ENCODE measurements around the gene CHSY1.

Gene CHSY1

DNA sequence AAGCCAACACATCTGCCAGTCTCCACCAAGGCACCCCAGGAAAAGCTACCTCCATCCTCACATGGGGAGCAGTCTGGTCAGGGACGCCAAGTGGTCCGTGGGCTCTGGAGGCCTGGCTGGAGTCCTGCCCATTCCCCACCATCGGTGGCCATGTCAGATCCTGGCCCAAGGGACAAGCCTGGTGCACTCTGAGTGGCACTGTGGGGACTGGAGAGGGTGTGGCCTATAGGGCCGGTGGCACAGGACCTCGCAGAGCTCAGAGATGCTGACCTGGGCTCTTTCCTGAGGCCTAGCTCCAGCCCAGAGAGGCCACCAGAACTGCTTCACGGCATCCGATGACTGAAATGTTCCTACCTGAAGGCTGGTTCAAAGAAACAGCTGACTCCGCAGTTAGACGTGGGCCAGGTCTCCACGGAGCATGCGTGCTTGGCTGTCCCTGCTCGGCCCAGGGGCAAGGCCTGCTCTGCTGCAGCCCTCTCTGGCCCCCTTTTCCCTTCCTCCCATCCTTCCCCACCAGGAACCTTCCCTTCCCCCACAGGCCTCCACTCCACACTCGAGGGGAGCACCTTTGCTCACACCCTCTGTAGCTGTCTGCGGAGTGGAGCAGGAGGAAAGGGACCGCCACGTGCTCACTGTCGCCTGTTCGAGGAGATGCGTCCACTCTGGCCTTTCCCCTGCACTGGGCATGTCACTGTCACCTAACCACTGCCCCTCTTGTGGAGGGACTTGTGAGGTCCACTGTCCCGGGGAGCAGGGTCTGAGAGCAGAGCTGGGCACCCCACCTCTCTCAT, 119.3 kb downstream of the CHSY1 start:
- Histone ChIP-seq H3K27ac (no peak overlapping the region), H3K79me2 (no peaks in the 10 kb centered on the region), H3K4me2 (ENCODE audit: low read length) (no peak overlapping the region), H3K36me3 (ENCODE audit: control insufficient read depth, insufficient read depth, low read length) (no peaks in the 10 kb centered on the region), H3K4me1 (no peaks in the 10 kb centered on the region), H2AFZ (no peak overlapping the region), H3K9ac (no peak overlapping the region), H3K27me3 (ENCODE audit: control insufficient read depth, insufficient read depth, low read length) (no peaks in the 10 kb centered on the region), H3K9me3 (ENCODE audit: control insufficient read depth, low read length) (no peaks in the 10 kb centered on the region), H3K4me3 (ENCODE audit: low read depth, low read length) (no peak overlapping the region)
- TF ChIP-seq, protein P1, sequence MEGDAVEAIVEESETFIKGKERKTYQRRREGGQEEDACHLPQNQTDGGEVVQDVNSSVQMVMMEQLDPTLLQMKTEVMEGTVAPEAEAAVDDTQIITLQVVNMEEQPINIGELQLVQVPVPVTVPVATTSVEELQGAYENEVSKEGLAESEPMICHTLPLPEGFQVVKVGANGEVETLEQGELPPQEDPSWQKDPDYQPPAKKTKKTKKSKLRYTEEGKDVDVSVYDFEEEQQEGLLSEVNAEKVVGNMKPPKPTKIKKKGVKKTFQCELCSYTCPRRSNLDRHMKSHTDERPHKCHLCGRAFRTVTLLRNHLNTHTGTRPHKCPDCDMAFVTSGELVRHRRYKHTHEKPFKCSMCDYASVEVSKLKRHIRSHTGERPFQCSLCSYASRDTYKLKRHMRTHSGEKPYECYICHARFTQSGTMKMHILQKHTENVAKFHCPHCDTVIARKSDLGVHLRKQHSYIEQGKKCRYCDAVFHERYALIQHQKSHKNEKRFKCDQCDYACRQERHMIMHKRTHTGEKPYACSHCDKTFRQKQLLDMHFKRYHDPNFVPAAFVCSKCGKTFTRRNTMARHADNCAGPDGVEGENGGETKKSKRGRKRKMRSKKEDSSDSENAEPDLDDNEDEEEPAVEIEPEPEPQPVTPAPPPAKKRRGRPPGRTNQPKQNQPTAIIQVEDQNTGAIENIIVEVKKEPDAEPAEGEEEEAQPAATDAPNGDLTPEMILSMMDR (IDR thresholded peaks at IDR 0.05) = no peak

GRCh38 chr15:101131489-101132389, 120.1 kb downstream of the CHSY1 start:
- Histone ChIP-seq H3K27ac (no peak overlapping the region), H3K4me1 (no peaks in the 10 kb centered on the region), H3K27me3 (ENCODE audit: control insufficient read depth, insufficient read depth, low read length) (no peaks in the 10 kb centered on the region), H3K4me2 (ENCODE audit: low read length) (no peak overlapping the region), H3K9ac (no peak overlapping the region), H3K79me2 (no peaks in the 10 kb centered on the region), H3K9me3 (ENCODE audit: control insufficient read depth, low read length) (no peaks in the 10 kb centered on the region), H3K4me3 (ENCODE audit: low read depth, low read length) (no peak overlapping the region), H3K36me3 (ENCODE audit: control insufficient read depth, insufficient read depth, low read length) (no peaks in the 10 kb centered on the region), H2AFZ (no peak overlapping the region)
- TF ChIP-seq, protein P1 (IDR thresholded peaks at IDR 0.05) = no peak

DNA sequence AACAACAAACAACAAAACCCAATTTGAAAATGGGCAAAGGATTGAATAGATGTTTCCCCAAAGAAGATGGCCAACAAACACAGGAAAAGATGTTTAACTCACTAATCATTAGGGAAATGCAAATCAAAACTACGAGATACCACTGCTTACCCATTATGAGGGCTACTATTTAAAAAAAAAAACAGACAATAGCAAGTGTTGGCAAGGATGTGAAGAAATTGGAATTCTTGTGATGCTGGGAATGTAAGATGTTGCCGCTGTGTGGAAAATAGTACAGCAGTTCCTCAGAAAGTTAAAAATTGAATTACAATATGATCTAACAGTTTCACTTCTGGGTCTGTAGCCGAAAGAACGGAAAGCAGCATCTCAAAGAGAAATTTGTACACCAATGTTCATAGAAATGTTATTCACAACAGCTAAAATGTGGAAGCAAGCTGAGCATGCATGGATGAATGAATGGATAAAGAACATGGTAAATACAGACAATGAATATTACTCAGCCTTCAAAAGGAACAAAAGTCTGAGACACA, 121.9 kb downstream of the CHSY1 start:
- Histone ChIP-seq H2AFZ (no peak overlapping the region), H3K9ac (no peak overlapping the region), H3K4me1 (no peaks in the 10 kb centered on the region), H3K36me3 (ENCODE audit: control insufficient read depth, insufficient read depth, low read length) (no peaks in the 10 kb centered on the region), H3K27ac (no peak overlapping the region), H3K4me2 (ENCODE audit: low read length) (no peak overlapping the region), H3K9me3 (ENCODE audit: control insufficient read depth, low read length) (no peaks in the 10 kb centered on the region), H3K27me3 (ENCODE audit: control insufficient read depth, insufficient read depth, low read length) (no peaks in the 10 kb centered on the region), H3K4me3 (ENCODE audit: low read depth, low read length) (no peak overlapping the region), H3K79me2 (no peaks in the 10 kb centered on the region)
- TF ChIP-seq, protein P1 (IDR thresholded peaks at IDR 0.05) = no peak

GRCh38 chr15:101128221-101129015, 123.4 kb downstream of the CHSY1 start:
- no peak overlapping the region for H3K27ac ChIP-seq
- no peaks in the 10 kb centered on the region for H3K4me1 ChIP-seq
- H3K79me2 ChIP-seq = no peaks in the 10 kb centered on the region
- no peak overlapping the region for H3K4me2 ChIP-seq (ENCODE audit: low read length)
- H3K9ac ChIP-seq = no peak overlapping the region
- no peak overlapping the region for H3K4me3 ChIP-seq (ENCODE audit: low read depth, low read length)
- no peaks in the 10 kb centered on the region for H3K27me3 ChIP-seq (ENCODE audit: control insufficient read depth, insufficient read depth, low read length)
- no peak overlapping the region for H2AFZ ChIP-seq
- TF ChIP-seq, protein P1 (IDR thresholded peaks at IDR 0.05) = no peak
- H3K36me3 ChIP-seq (ENCODE audit: control insufficient read depth, insufficient read depth, low read length) = no peaks in the 10 kb centered on the region
- H3K9me3 ChIP-seq (ENCODE audit: control insufficient read depth, low read length) = no peaks in the 10 kb centered on the region
